Measurements from ENCODE around the gene VEPH1. TPM values are rescaled to one million over a fixed set of nuclear protein-coding genes. Genes with fewer than 3 reads are reported as not detected.

The VEPH1 gene
- total and polyA plus RNA-seq, 7 experiments from 2014 or later = 0.22 to 0.48 TPM; not detected in 5

DNA sequence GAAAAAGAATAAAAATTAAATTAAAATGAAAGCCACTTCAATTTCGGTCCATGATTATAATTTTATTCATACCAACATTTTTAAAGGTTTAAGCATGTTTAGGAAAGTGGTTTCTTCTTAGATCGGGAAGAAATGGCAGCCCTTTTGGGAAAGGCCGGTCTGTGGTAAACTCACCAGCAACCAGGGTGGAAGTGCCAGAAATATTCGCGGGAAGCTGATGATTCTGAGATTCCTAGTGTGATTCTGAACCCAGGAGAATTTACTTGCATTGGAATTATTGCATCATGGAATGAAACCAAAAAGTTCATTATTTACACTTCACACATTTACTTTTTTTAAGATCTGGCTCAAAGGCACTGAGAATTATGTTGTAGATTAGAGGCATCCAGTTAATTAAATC is 246.1 kb downstream of the VEPH1 start:
- H3K4me3 ChIP-seq (ENCODE audit: low read length) = no peak overlapping the region
- no peaks in the 10 kb centered on the region for H3K9me3 ChIP-seq (ENCODE audit: control insufficient read depth in 2 of 3, low read length in 3 of 3)
- Mint-ChIP-seq H3K27me3 (peaks cover 0 to 6% (median 0%) of the 10 kb centered on the region in 5 donors), H3K4me1 (peaks cover 0 to 1% (median 0%) of the 10 kb centered on the region in 7 donors), H3K4me3 (no peak overlapping the region), H3K36me3 (peaks cover 0 to 25% (median 18%) of the 10 kb centered on the region in 5 donors), H3K27ac (no peak overlapping the region), H3K9me3 (peaks cover 0 to 3% (median 0%) of the 10 kb centered on the region in 11 donors)
- DNase-seq (no peak), ATAC-seq (no peak)
- no peaks in the 10 kb centered on the region for H3K27me3 ChIP-seq (ENCODE audit: control insufficient read depth in 2 of 2, insufficient read depth in 2 of 2, low read length in 2 of 2)
- no peak overlapping the region for H3K27ac ChIP-seq (ENCODE audit: low read depth, low read length)
- ChIA-PET POLR2A (no interaction called here), CTCF (no interaction called here)
- intact Hi-C loops (cut with micrococcal nuclease) = no loop called here
- no peaks in the 10 kb centered on the region for H3K4me1 ChIP-seq (ENCODE audit: control insufficient read depth in 2 of 2, insufficient read depth in 2 of 2, low read length in 2 of 2)
- no peaks in the 10 kb centered on the region for H3K36me3 ChIP-seq (ENCODE audit: control insufficient read depth in 2 of 3, insufficient read depth in 3 of 3, low read length in 3 of 3)

- H3K9me3 ChIP-seq (ENCODE audit: control insufficient read depth in 2 of 3, low read length in 3 of 3) = no peaks in the 10 kb centered on the region
- H3K27ac ChIP-seq (ENCODE audit: low read depth, low read length) = no peak overlapping the region
- Mint-ChIP-seq H3K4me3 (no peak overlapping the region), H3K27me3 (peaks cover 0 to 8% (median 0%) of the 10 kb centered on the region in 5 donors), H3K9me3 (peaks cover 0 to 3% (median 0%) of the 10 kb centered on the region in 11 donors), H3K27ac (no peak overlapping the region), H3K36me3 (peaks cover 0 to 30% (median 21%) of the 10 kb centered on the region in 5 donors), H3K4me1 (no peaks in the 10 kb centered on the region)
- intact Hi-C loops (cut with micrococcal nuclease) = no loop called here
- H3K27me3 ChIP-seq (ENCODE audit: control insufficient read depth in 2 of 2, insufficient read depth in 2 of 2, low read length in 2 of 2) = no peaks in the 10 kb centered on the region
- H3K4me1 ChIP-seq (ENCODE audit: control insufficient read depth in 2 of 2, insufficient read depth in 2 of 2, low read length in 2 of 2) = no peaks in the 10 kb centered on the region
- ATAC-seq (no peak), DNase-seq (no peak)
- CTCF ChIA-PET = no interaction called here
- H3K4me3 ChIP-seq (ENCODE audit: low read length) = no peak overlapping the region
- POLR2A ChIA-PET = no interaction called here
- H3K36me3 ChIP-seq (ENCODE audit: control insufficient read depth in 2 of 3, insufficient read depth in 3 of 3, low read length in 3 of 3) = no peaks in the 10 kb centered on the region
Measured at GRCh38 chr3:157255797-157256196, 247.4 kb downstream of the VEPH1 start.

DNA sequence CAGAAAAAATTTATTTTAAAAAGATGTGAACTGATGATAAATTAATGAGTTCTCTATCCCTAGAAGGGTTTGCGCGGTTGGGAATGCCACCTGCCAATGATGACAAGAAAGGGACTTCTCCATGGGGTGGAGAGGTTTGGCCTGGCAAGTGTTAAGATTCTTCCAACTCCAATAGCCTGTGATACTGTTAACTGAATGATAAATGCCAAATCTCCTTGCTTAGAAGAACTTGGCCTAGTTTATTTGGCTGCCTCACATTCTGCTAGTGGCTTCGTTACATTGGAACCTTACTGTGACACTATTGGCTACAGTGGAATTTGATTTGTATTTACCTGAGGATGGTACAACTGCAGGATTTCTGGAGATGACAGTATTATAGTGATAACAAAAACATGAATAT is 251.5 kb downstream of the VEPH1 start:
- intact Hi-C loops (cut with micrococcal nuclease) = no loop called here
- Mint-ChIP-seq H3K27me3 (peaks cover 0 to 8% (median 0%) of the 10 kb centered on the region in 5 donors), H3K4me1 (peaks cover 0 to 8% (median 8%) of the 10 kb centered on the region in 7 donors), H3K36me3 (peaks cover 0 to 29% (median 9%) of the 10 kb centered on the region in 5 donors), H3K4me3 (no peak overlapping the region), H3K9me3 (peaks cover 0 to 3% (median 0%) of the 10 kb centered on the region in 11 donors), H3K27ac (no peak overlapping the region)
- POLR2A ChIA-PET = interaction anchor here (0.7 kb wide), 1 partner anchor 1136 kb away, joined by 3 read pairs; no protein-coding TSS in a partner anchor
- CTCF ChIA-PET = no interaction called here
- no peak for DNase-seq
- Histone ChIP-seq H3K27me3 (ENCODE audit: control insufficient read depth in 2 of 2, insufficient read depth in 2 of 2, low read length in 2 of 2) (no peaks in the 10 kb centered on the region), H3K4me3 (ENCODE audit: low read length) (no peak overlapping the region), H3K27ac (ENCODE audit: low read depth, low read length) (no peak overlapping the region), H3K36me3 (ENCODE audit: control insufficient read depth in 2 of 3, insufficient read depth in 3 of 3, low read length in 3 of 3) (no peaks in the 10 kb centered on the region), H3K9me3 (ENCODE audit: control insufficient read depth in 2 of 3, low read length in 3 of 3) (no peaks in the 10 kb centered on the region), H3K4me1 (ENCODE audit: control insufficient read depth in 2 of 2, insufficient read depth in 2 of 2, low read length in 2 of 2) (no peaks in the 10 kb centered on the region)
- no peak for ATAC-seq

GRCh38 chr3:157249606-157250005 is 253.6 kb downstream of the VEPH1 start:
- POLR2A ChIA-PET = no interaction called here
- Mint-ChIP-seq H3K27ac (no peak overlapping the region), H3K4me1 (peaks cover 0 to 13% (median 8%) of the 10 kb centered on the region in 7 donors), H3K4me3 (no peak overlapping the region), H3K27me3 (peaks cover 0 to 5% (median 0%) of the 10 kb centered on the region in 5 donors), H3K36me3 (peaks cover 0 to 22% (median under 1%) of the 10 kb centered on the region in 5 donors), H3K9me3 (peaks cover 0 to 3% (median 0%) of the 10 kb centered on the region in 11 donors)
- Histone ChIP-seq H3K4me1 (ENCODE audit: control insufficient read depth in 2 of 2, insufficient read depth in 2 of 2, low read length in 2 of 2) (no peaks in the 10 kb centered on the region), H3K27me3 (ENCODE audit: control insufficient read depth in 2 of 2, insufficient read depth in 2 of 2, low read length in 2 of 2) (no peaks in the 10 kb centered on the region), H3K4me3 (ENCODE audit: low read length) (no peak overlapping the region), H3K27ac (ENCODE audit: low read depth, low read length) (no peak overlapping the region), H3K36me3 (ENCODE audit: control insufficient read depth in 2 of 3, insufficient read depth in 3 of 3, low read length in 3 of 3) (no peaks in the 10 kb centered on the region), H3K9me3 (ENCODE audit: control insufficient read depth in 2 of 3, low read length in 3 of 3) (no peaks in the 10 kb centered on the region)
- intact Hi-C loops (cut with micrococcal nuclease) = no loop called here
- ATAC-seq (no peak), DNase-seq (no peak)
- CTCF ChIA-PET = no interaction called here

DNA sequence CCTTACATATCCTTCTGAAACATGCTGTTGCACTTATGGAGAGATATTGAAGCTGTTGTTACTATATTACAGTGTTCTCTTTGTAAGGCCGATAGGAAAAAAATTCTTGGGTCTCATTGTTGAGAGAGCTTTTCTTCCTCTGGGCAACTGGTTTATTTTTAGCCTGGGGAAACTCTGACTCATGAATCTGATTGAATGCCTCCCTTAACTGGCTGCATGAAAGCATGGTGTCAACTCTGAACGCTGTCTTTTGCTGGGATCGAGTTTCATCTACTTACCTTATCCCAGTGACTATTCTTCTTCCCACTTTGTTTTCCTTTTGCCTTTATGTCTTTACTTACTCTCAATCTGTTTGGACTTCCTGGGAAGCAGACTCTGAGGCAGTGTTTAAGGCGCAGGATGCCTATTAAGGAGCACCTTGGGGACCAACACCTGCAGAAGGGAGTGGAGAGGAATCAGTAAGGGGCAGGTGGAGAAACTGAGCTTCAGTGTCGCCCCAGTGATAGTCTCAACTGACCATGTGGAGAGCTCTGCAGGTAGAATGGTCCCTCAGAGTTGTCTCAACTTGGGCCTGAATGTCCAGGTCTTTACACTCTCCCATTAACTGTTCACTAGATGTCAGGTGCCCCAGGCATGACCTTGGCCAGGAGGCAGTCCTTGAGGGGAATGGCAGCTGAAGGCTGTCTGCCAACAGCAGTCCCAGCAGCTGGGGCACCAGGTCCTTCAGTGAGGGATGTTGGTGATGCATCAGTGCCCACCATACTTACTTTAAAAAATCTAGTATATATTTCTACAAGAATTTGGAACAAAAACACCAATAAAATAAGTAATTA is 254.4 kb downstream of the VEPH1 start:
- ChIA-PET CTCF (no interaction called here), POLR2A (no interaction called here)
- Histone ChIP-seq H3K27me3 (ENCODE audit: control insufficient read depth in 2 of 2, insufficient read depth in 2 of 2, low read length in 2 of 2) (no peaks in the 10 kb centered on the region), H3K36me3 (ENCODE audit: control insufficient read depth in 2 of 3, insufficient read depth in 3 of 3, low read length in 3 of 3) (no peaks in the 10 kb centered on the region), H3K4me3 (ENCODE audit: low read length) (no peak overlapping the region), H3K9me3 (ENCODE audit: control insufficient read depth in 2 of 3, low read length in 3 of 3) (no peaks in the 10 kb centered on the region), H3K27ac (ENCODE audit: low read depth, low read length) (no peak overlapping the region), H3K4me1 (ENCODE audit: control insufficient read depth in 2 of 2, insufficient read depth in 2 of 2, low read length in 2 of 2) (no peaks in the 10 kb centered on the region)
- Mint-ChIP-seq H3K4me3 (no peak overlapping the region), H3K36me3 (peaks cover 0 to 17% (median 0%) of the 10 kb centered on the region in 5 donors), H3K4me1 (peaks cover 0 to 13% (median 8%) of the 10 kb centered on the region in 7 donors), H3K27ac (no peak overlapping the region), H3K9me3 (no peaks in the 10 kb centered on the region), H3K27me3 (peaks cover 0 to 4% (median 0%) of the 10 kb centered on the region in 5 donors)
- DNase-seq (no peak), ATAC-seq (no peak)
- intact Hi-C loops (cut with micrococcal nuclease) = no loop called here

GRCh38 chr3:157247391-157247790 is 255.8 kb downstream of the VEPH1 start:
- H3K4me1 ChIP-seq (ENCODE audit: control insufficient read depth in 2 of 2, insufficient read depth in 2 of 2, low read length in 2 of 2) = no peaks in the 10 kb centered on the region
- Mint-ChIP-seq H3K4me3 (no peak overlapping the region), H3K27ac (peak overlapping the region in 1 of 9 donors; percentile 2), H3K9me3 (no peaks in the 10 kb centered on the region), H3K36me3 (peaks cover 0 to 12% (median 0%) of the 10 kb centered on the region in 5 donors), H3K4me1 (peaks cover 0 to 13% (median 8%) of the 10 kb centered on the region in 7 donors), H3K27me3 (peaks cover 0 to 8% (median 0%) of the 10 kb centered on the region in 5 donors)
- H3K4me3 ChIP-seq (ENCODE audit: low read length) = no peak overlapping the region
- H3K27ac ChIP-seq (ENCODE audit: low read depth, low read length) = no peak overlapping the region
- no peaks in the 10 kb centered on the region for H3K27me3 ChIP-seq (ENCODE audit: control insufficient read depth in 2 of 2, insufficient read depth in 2 of 2, low read length in 2 of 2)
- H3K9me3 ChIP-seq (ENCODE audit: control insufficient read depth in 2 of 3, low read length in 3 of 3) = no peaks in the 10 kb centered on the region
- ChIA-PET POLR2A (no interaction called here), CTCF (no interaction called here)
- H3K36me3 ChIP-seq (ENCODE audit: control insufficient read depth in 2 of 3, insufficient read depth in 3 of 3, low read length in 3 of 3) = no peaks in the 10 kb centered on the region
- DNase-seq (no peak), ATAC-seq (no peak)
- intact Hi-C loops (cut with micrococcal nuclease) = no loop called here

DNA sequence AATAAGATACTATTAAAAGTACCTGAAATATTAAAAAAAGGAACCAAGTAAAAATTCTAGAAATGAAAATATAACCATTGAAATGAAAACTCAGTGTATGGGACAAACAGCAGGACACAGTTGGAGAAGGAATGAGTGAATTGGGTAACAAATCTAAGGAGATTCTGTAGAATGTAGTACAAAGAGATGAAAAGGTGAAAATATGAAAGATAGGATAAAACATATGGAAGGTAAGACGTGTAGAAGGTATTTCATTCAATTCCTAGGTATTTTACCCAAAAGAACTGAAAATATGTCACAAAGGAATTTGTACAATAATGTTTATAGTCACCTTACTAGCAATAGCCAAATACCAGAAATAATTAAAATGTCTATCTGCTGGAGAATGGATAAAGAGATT is 260.4 kb downstream of the VEPH1 start:
- Mint-ChIP-seq H3K9me3 (no peaks in the 10 kb centered on the region), H3K27ac (no peak overlapping the region), H3K36me3 (peaks cover 0 to 9% (median 0%) of the 10 kb centered on the region in 5 donors), H3K4me1 (peaks cover 0 to 16% (median 11%) of the 10 kb centered on the region in 7 donors), H3K4me3 (no peak overlapping the region), H3K27me3 (peaks cover 0 to 8% (median 0%) of the 10 kb centered on the region in 5 donors)
- no peak for ATAC-seq
- no peak for DNase-seq
- Histone ChIP-seq H3K27me3 (ENCODE audit: control insufficient read depth in 2 of 2, insufficient read depth in 2 of 2, low read length in 2 of 2) (no peaks in the 10 kb centered on the region), H3K4me1 (ENCODE audit: control insufficient read depth in 2 of 2, insufficient read depth in 2 of 2, low read length in 2 of 2) (no peaks in the 10 kb centered on the region), H3K36me3 (ENCODE audit: control insufficient read depth in 2 of 3, insufficient read depth in 3 of 3, low read length in 3 of 3) (no peaks in the 10 kb centered on the region), H3K9me3 (ENCODE audit: control insufficient read depth in 2 of 3, low read length in 3 of 3) (no peaks in the 10 kb centered on the region), H3K4me3 (ENCODE audit: low read length) (no peak overlapping the region), H3K27ac (ENCODE audit: low read depth, low read length) (no peak overlapping the region)
- CTCF ChIA-PET = no interaction called here
- intact Hi-C loops (cut with micrococcal nuclease) = no loop called here
- POLR2A ChIA-PET = no interaction called here
